Activated CD8-positive, alpha-beta memory T cell treated with anti-CD3 and anti-CD28 coated beads for 1 hour (primary cell): ENCODE results near the gene CLCA1.
"Not testable (repeated sequence)": the region's sequence is repeated elsewhere in the genome, so short reads cannot be mapped to it uniquely, and the experiment has no call there.

Experiments used
- DNase-seq, 2 donors: peaks; one replicate each; pipeline ENCODE4 v3.0.0-alpha.2; 2020; ENCODE audit warnings: low read depth in 1 of 2; ENCODE audit errors: extremely low read depth in 1 of 2

CLCA1 gene

GRCh38 chr1:86464819-86465218, 3.9 kb upstream of the CLCA1 start:
- DNase-seq = no peak

- DNase-seq = no peak
Observed at GRCh38 chr1:86466109-86466844, 2.5 kb upstream of the CLCA1 start.

- DNase-seq = no peak
Observed at GRCh38 chr1:86466986-86467385, 1.7 kb upstream of the CLCA1 start.

GRCh38 chr1:86470859-86471258, 2.1 kb downstream of the CLCA1 start:
- DNase-seq = no peak

- DNase-seq = no peak
Observed at GRCh38 chr1:86471291-86471690, 2.6 kb downstream of the CLCA1 start.

GRCh38 chr1:86472152-86472551, 3.4 kb downstream of the CLCA1 start:
- DNase-seq = no peak

- DNase-seq = no peak
Observed at GRCh38 chr1:86472767-86473166, 4.0 kb downstream of the CLCA1 start.

DNA sequence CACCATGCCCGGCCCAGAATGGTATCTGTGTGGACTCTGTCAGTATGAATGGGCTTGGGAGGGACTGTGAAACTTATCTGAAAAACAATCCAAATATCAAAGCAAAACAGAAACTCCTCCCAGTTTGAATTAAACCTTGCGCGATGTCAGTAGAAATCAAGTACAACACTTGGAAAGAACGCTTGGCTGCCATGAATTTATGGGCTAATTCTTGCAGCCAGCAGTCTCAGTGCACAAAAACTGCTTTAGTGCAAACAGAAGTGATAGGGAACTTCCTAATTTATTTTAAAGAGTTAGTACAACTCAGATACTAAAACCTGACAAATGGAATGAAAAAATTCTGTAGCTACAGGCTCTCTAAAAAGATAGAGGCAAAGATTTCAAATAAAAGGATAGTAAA, 8.5 kb downstream of the CLCA1 start:
- DNase-seq = no peak

DNA sequence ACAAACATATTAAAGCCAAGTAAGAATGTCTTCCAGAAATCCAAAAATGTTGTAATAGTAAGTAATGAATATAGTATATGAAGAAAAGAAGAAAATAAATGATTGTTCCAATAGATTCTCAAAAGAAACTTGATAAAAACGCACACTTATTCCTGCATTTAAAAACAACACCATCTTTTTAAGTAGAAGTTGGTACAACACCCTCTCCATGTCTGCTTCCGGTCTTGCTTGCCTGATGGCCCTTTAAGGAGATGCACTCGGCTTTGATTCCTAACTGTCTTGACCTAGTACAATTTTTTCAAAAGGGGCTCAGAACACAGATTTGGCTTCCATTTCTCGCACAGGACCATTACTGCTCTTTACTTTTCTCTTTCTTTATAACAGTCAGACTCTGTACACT, 9.0 kb downstream of the CLCA1 start:
- no peak for DNase-seq

DNA sequence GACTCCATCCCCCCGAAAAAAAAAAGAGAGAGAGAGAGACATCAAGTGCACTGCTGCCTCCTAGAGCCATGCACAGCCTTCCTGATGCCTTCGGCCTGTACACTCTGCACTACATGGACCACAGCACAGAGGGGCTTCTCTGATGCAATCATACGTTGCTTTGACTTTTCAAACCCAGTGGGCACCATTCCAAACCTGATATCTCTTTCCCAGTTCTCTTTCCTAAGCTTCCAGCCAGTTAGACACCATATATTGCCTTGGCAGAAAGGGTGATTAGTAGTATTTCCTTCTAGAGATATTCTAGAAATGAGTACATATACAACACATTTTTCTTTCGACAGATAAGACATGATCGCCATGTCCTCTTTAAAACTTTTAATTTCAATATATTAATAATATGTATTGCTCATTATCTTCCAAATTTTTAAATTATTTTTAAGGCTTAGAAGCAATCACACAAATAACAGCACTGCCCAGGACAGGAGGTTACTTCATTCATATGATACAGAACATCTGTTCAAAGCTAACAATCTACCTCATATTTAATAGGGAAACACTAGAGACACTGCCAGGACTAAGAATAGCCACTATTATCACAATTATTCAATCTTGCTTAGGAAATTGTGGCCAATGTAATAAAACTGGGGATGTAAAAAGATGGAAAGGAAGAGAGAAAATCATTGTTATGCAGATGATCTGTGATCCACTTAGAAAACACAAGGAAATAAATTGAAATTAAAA, 9.9 kb downstream of the CLCA1 start:
- no peak for DNase-seq

DNA sequence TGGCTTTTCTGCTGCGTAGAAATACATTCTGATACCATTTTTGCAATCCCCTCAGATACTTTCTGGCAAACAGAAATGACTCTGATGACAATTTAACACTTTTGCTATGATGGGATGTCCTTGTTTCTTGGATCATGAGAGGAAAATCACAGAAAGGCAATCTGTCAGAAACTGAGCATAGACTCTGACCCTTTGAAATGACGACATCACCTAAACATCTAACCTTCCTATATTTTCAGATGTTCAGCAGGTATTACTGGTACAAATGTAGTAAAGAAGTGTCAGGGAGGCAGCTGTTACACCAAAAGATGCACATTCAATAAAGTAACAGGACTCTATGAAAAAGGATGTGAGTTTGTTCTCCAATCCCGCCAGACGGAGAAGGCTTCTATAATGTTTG, 13.2 kb downstream of the CLCA1 start:
- no peak for DNase-seq

DNA sequence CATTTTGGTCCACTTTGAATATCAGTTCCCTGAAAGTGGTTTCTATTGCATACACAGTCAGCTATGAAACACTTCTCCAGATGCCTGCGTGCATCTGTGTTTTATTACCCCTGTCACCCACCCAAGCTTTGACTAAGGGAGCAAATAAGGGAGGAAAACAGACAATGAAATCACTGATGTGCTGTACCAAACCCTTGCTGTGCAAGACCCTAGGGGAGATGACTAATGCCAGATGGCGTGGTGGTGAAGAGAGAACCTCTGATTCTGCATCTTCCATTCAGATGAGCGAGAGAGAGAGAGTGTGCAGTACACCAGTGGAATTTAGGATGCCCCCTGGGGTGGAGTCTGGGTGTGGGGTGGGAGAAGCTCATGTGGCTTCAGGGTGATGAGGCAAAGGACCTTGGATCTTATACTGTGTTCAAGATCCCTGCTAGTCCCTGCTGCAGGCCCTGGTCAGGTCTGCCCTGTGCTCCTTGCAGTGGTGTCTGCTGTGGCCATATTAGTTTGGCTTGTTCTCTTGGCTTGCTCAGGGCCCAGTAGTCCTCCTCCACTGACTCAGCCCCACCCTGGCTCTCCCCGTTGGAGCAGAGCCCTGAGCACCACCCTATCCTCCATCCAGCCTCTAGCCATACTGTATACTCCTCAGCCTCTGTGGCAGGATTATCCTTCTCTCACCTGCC, 18.5 kb downstream of the CLCA1 start:
- DNase-seq = no peak

GRCh38 chr1:86487811-86488141, 19.0 kb downstream of the CLCA1 start:
- no peak for DNase-seq

DNA sequence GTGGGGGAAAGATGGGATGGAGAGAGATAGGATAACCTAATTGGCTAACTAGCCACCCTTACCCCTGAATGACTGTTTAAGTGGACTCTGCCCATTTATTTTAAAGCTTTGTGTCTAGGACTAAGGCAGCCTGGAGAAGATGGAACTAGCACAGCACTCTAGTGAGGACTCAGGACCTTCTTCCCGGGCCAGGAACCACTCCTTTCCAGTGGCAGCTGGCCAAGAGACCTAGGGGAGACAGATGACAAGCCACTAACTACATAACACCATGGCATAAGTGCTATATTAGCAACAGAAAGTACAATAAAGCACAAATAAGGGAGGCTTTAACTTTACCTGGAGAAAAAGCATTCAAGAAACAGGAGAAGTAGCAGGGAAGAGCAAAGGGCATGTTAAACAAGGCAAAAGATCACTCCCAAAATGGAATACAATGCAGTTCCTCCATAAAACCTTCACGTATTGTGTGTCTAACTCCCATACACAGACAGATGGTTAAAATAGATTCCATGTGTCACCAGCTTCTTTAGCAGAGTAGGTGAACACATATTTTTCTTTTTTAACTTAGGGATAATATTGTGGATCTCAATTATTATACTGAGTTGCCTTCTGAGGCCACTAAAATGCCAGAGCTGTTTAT, 20.6 kb downstream of the CLCA1 start:
- DNase-seq = no peak

DNA sequence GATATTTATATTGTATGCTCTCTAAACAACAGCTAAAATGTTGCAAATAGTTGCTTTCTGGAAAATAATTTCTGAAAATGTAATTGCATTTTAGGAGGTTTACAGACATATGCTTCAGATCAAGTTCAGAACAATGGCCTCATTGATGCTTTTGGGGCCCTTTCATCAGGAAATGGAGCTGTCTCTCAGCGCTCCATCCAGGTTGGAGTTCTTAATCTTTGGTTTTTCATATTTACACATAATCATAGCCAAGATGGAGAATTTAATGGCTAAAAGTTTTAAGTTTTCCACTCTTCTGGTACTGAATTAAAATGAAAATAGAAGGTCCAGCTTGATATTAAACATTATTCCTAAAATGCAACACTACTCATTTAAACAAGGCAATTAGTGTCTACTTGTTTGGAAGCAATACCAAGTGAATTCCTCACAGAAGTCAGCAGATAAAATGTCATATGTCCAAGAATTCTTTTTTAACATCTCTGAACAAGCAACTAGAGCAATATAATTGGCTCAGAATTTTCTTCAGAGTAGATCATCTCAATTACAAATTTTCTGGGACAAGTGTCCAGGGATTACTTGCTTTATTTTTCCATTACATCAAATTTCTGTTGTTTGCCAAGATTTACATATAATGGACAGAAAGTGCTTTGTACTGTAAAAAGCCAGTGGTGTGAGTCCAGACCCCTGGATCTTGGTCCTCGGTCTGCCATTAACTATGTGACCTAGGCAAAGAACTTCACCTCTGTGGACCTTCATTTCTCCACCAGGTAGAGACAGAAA, 22.6 kb downstream of the CLCA1 start:
- DNase-seq = no peak

DNA sequence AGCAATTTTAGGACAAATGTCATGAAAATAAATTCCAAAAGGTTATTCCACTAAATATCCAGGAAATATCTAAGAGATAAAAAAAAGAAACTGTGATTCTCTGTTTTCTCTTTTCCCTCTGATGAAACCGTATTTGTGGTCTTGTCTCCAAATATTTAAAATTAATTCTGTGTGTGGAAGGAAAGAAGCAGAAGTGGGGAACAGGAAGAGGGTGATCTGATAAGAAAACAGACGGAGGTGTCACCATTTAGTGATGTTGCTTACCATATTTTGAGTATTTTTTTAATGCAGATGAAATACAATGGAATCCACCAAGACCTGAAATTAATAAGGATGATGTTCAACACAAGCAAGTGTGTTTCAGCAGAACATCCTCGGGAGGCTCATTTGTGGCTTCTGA, 29.6 kb downstream of the CLCA1 start:
- no peak for DNase-seq

- no peak for DNase-seq
Observed at GRCh38 chr1:86499987-86500593, 31.4 kb downstream of the CLCA1 start.

DNA sequence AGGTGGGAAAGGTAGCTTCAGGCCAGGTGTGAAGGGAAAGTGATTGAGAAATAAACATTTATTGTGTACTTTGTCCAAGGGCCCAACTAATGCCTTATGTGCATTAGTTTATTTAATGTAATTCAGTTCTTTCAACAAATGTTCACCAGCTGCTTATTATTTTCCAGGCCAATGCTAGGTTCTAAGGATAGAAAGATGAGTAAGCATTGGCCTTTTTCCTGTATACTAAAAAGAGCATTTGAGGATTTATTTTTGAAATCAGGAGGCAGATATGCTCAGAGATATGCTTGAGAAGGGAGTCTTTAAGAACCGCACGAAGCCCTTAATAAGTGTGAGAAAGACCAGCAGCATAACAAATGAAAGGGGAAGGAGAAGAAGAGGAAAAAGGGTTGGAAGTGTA, 32.0 kb downstream of the CLCA1 start:
- DNase-seq = no peak

GRCh38 chr1:86502125-86502646, 33.5 kb downstream of the CLCA1 start:
- not testable (repeated sequence) for DNase-seq

- DNase-seq = no peak
Observed at GRCh38 chr1:86502721-86503405, 34.1 kb downstream of the CLCA1 start.
